Measurements from ENCODE around the gene TRNP1.

The TRNP1 gene

GRCh38 chr1:27001570-27002360 is 8.3 kb downstream of the TRNP1 start:
- DNase-seq (ENCODE audit: low read depth in 2 of 2) = no peak

GRCh38 chr1:27003745-27004470 is 10.4 kb downstream of the TRNP1 start:
- DNase-seq (ENCODE audit: low read depth in 2 of 2) = no peak

- no peak for DNase-seq (ENCODE audit: low read depth in 2 of 2)
Measured at GRCh38 chr1:27004471-27005165, 11.1 kb downstream of the TRNP1 start.

GRCh38 chr1:27005166-27005530 is 11.7 kb downstream of the TRNP1 start:
- no peak for DNase-seq (ENCODE audit: low read depth in 2 of 2)

- DNase-seq (ENCODE audit: low read depth in 2 of 2) = no peak
Measured at GRCh38 chr1:27005648-27006496, 12.4 kb downstream of the TRNP1 start.

GRCh38 chr1:27006683-27007082 is 13.2 kb downstream of the TRNP1 start:
- no peak for DNase-seq (ENCODE audit: low read depth in 2 of 2)

GRCh38 chr1:27007909-27008582 is 14.6 kb downstream of the TRNP1 start:
- DNase-seq (ENCODE audit: low read depth in 2 of 2) = no peak

GRCh38 chr1:27009601-27010197 is 16.2 kb downstream of the TRNP1 start:
- DNase-seq (ENCODE audit: low read depth in 2 of 2) = no peak

GRCh38 chr1:27010226-27010994 is 16.9 kb downstream of the TRNP1 start:
- no peak for DNase-seq (ENCODE audit: low read depth in 2 of 2)

- DNase-seq (ENCODE audit: low read depth in 2 of 2) = no peak
Measured at GRCh38 chr1:27011058-27011764, 17.7 kb downstream of the TRNP1 start.

- no peak for DNase-seq (ENCODE audit: low read depth in 2 of 2)
Measured at GRCh38 chr1:27011976-27012563, 18.6 kb downstream of the TRNP1 start.

GRCh38 chr1:27015260-27015659 is 21.8 kb downstream of the TRNP1 start:
- DNase-seq (ENCODE audit: low read depth in 2 of 2) = no peak

- no peak for DNase-seq (ENCODE audit: low read depth in 2 of 2)
Measured at GRCh38 chr1:27016376-27016775, 22.9 kb downstream of the TRNP1 start.

- DNase-seq (ENCODE audit: low read depth in 2 of 2) = no peak
Measured at GRCh38 chr1:27017207-27017606, 23.7 kb downstream of the TRNP1 start.

- DNase-seq (ENCODE audit: low read depth in 2 of 2) = no peak
Measured at GRCh38 chr1:27018316-27018715, 24.8 kb downstream of the TRNP1 start.

- no peak for DNase-seq (ENCODE audit: low read depth in 2 of 2)
Measured at GRCh38 chr1:27021354-27022031, 28.0 kb downstream of the TRNP1 start.

GRCh38 chr1:27025718-27026117 is 32.2 kb downstream of the TRNP1 start:
- DNase-seq (ENCODE audit: low read depth in 2 of 2) = no peak
